HG02870 (cell line): ENCODE measurements around the gene DENND1A.
"Not testable (repeated sequence)": the region's sequence is repeated elsewhere in the genome, so short reads cannot be mapped to it uniquely, and the experiment has no call there.

Experiments used
- ATAC-seq: cut with Tn5 transposase; IDR thresholded peaks from one replicate; pipeline ENCODE4 v1.9.1; 2021; ENCODE audit warnings: mild to moderate bottlenecking, moderate library complexity; ENCODE audit not compliant: unreplicated experiment

The DENND1A gene

GRCh38 chr9:123947326-123947725, 17.4 kb upstream of the DENND1A start:
- no peak for ATAC-seq

- ATAC-seq, result no peak
Measured at GRCh38 chr9:123946101-123946821, 16.3 kb upstream of the DENND1A start.

- ATAC-seq, result no peak
Measured at GRCh38 chr9:123945532-123945931, 15.6 kb upstream of the DENND1A start.

GRCh38 chr9:123944464-123944863, 14.5 kb upstream of the DENND1A start:
- not testable (repeated sequence) for ATAC-seq

GRCh38 chr9:123943671-123944070, 13.7 kb upstream of the DENND1A start:
- ATAC-seq, result no peak

GRCh38 chr9:123942542-123942941, 12.6 kb upstream of the DENND1A start:
- ATAC-seq, result no peak

GRCh38 chr9:123941524-123942070, 11.7 kb upstream of the DENND1A start:
- no peak for ATAC-seq

- ATAC-seq, result peak; percentile 66
Measured at GRCh38 chr9:123940721-123941523, 11.0 kb upstream of the DENND1A start.

GRCh38 chr9:123938401-123938800, 8.5 kb upstream of the DENND1A start:
- no peak for ATAC-seq

- ATAC-seq, result not testable (repeated sequence)
Measured at GRCh38 chr9:123936575-123936974, 6.6 kb upstream of the DENND1A start.

GRCh38 chr9:123933440-123934212, 3.7 kb upstream of the DENND1A start:
- no peak for ATAC-seq

GRCh38 chr9:123929177-123929869, 603 bp downstream of the DENND1A start:
- ATAC-seq, result peak; percentile 14

- no peak for ATAC-seq
Measured at GRCh38 chr9:123928533-123929176, 1.3 kb downstream of the DENND1A start.

GRCh38 chr9:123927625-123928532, 2.0 kb downstream of the DENND1A start:
- no peak for ATAC-seq

- ATAC-seq, result no peak
Measured at GRCh38 chr9:123926941-123927340, 3.0 kb downstream of the DENND1A start.

GRCh38 chr9:123925819-123926218, 4.1 kb downstream of the DENND1A start:
- no peak for ATAC-seq

GRCh38 chr9:123925161-123925560, 4.8 kb downstream of the DENND1A start:
- no peak for ATAC-seq

GRCh38 chr9:123924727-123925126, 5.2 kb downstream of the DENND1A start:
- no peak for ATAC-seq

GRCh38 chr9:123923884-123924283, 6.0 kb downstream of the DENND1A start:
- no peak for ATAC-seq
